Islet of Langerhans (tissue), 1 donor: ENCODE results near the gene CD1C.
"Not testable (repeated sequence)": the region's sequence is repeated elsewhere in the genome, so short reads cannot be mapped to it uniquely, and the experiment has no call there.

Source experiments
- FAIRE-seq: peaks from one replicate; lab custom pipeline; 2011; peaks lifted over from hg19 to GRCh38; lab: Jason Lieb, UNC

Gene CD1C

GRCh38 chr1:158329300-158329699 lies 39.6 kb downstream of the CD1C start:
- FAIRE-seq: no peak

GRCh38 chr1:158329733-158330132 lies 40.0 kb downstream of the CD1C start:
- FAIRE-seq: no peak

GRCh38 chr1:158330391-158331105 lies 40.8 kb downstream of the CD1C start:
- no peak for FAIRE-seq

- FAIRE-seq: no peak
These were observed 41.3 kb downstream of the CD1C start for GRCh38 chr1:158331106-158331425.

GRCh38 chr1:158331481-158332150 lies 41.9 kb downstream of the CD1C start, which contains the start of gene CD1B:
CD1B (minus strand) TSS chr1:158331531; CDS start chr1:158331423, 108 bp downstream.
- FAIRE-seq: no peak

GRCh38 chr1:158333405-158334155 lies 43.9 kb downstream of the CD1C start:
- FAIRE-seq: no peak

- no peak for FAIRE-seq
These were observed 44.9 kb downstream of the CD1C start for GRCh38 chr1:158334526-158335212.

- no peak for FAIRE-seq
These were observed 45.5 kb downstream of the CD1C start for GRCh38 chr1:158335213-158335532.

GRCh38 chr1:158336413-158336812 lies 46.7 kb downstream of the CD1C start:
- FAIRE-seq: not testable (repeated sequence)
